GM18505 (cell line): ENCODE results near the gene GNG7.
A peak's percentile ranks its signal among the peaks of the same experiment; 100 is the strongest.

Experiments
- ATAC-seq: cut with Tn5 transposase; IDR thresholded peaks from one replicate; pipeline ENCODE4 v1.9.1; 2021; ENCODE audit not compliant: unreplicated experiment
- POLR2A ChIP-seq: IDR thresholded peaks from 4 replicates; pipeline ENCODE4 v1.6.1; 2011; ENCODE audit warnings: borderline replicate concordance; ENCODE audit not compliant: insufficient read depth, insufficient read length; ENCODE audit errors: extremely low read depth

GNG7 gene

DNA sequence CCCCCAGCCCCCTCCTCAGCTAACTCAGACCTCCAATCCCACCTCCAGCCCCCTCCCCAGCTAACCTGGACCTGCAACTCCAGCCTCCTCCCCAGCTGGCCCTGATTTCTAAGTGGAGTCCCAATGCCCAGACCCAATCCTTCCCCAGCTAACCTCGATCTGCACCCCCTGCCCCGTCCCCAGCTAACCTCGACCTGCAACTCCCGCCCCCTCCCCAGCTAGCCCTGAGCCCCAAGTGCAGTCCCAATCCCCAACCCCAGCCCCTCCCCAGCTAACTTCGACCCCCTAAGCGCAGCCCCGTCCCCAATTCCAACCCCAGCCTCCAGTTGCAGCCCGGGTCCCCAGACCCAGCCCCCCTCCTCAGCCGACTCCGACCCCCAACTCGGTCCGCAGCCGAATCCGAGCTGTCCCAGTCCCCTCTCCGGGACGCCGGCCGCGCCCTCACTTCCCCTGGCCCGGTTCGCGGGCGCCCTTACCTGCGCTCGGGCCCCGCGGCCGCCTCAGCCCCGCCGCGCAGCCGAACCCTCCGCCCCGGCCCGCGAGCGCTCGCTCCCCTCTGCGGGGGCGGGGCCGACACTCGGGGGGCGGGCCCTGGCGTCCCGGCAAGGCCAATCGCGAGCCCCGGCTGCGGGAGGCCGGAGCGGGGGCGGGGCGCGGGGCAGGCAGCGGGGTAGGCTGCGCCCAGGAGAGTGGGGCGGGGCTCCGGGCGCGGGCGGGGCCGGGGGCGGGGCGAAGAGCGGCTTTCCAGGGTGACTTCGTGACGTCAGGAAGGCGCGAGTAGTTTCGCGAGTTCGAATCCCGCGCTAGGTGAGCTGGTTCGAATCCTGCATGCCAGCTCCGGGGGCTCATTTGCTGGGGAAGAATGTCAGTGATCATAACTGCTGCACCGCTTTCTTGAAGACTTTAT, at the start of gene GNG7:
TSS of gene GNG7 (minus strand) at position 525 of the 907 bp plus-strand sequence. CDS start 182,006 bp downstream, outside the sequence.
- peak; percentile 80 for TF ChIP-seq POLR2A
- peak; percentile 61 for ATAC-seq

- no peak for TF ChIP-seq POLR2A
- ATAC-seq, result no peak
Observed at GRCh38 chr19:2751438-2751830, 48.9 kb upstream of the GNG7 start.

DNA sequence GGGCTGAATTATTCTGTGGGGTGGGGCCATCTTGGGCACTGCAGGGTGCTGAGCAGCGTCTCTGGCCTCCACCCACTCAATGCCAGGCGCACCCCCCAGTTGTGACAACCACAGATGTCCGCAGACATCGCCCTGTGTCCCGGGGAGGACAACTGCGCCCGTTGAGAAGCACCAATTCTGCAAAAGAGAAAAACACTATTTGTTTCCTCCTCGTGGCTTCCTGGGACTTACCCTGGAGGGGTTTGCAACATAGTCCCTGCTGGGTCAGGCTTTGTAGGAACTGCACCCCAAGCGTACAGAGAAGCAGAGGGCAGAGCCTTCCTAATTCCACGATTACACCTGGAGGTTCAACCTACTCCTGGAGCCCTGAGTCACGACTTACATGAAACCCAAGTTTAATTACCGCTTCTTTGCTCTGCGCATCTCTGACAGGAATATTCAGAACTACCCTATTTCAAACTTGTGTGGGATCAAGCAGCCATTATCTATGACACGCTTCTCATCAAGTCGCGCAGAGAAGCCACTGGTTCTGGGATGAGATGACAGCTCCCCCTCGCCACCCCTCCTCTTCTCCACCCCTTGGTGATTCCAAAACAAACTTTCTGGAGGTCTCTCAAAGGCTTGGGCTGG, 48.4 kb upstream of the GNG7 start:
- no peak for ATAC-seq
- TF ChIP-seq POLR2A, result no peak

DNA sequence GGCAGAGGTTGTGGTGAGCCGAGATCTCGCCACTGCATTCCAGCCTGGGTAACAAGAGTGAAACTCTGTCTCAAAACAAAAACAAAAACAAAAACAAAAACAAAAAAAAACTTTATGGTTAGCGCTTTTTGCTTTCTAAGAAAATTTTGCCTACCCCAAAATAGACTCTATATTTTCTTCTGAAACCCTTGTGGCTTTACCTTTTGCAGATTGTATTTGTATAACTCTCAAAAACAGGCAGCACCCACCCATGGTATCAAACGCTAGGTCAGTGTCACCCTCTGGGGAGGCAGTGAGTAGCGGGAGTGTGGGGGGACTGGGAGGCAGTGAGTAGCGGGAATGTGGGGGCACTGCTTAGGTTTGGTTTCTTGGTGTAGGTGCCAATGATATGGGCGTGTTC, 44.9 kb upstream of the GNG7 start:
- no peak for ATAC-seq
- TF ChIP-seq POLR2A, result no peak

GRCh38 chr19:2744113-2744512, 41.6 kb upstream of the GNG7 start:
- TF ChIP-seq POLR2A, result no peak

GRCh38 chr19:2743099-2743498, 40.6 kb upstream of the GNG7 start:
- ATAC-seq, result no peak
- no peak for TF ChIP-seq POLR2A

More at GRCh38 chr19:2744113-2744512, 41.6 kb upstream of the GNG7 start:
- ATAC-seq, result no peak

- no peak for TF ChIP-seq POLR2A
- ATAC-seq, result no peak
Observed at GRCh38 chr19:2740314-2740656, 37.8 kb upstream of the GNG7 start.

- peak; percentile 60 for TF ChIP-seq POLR2A
Observed at GRCh38 chr19:2739602-2740313, 37.3 kb upstream of the GNG7 start, which contains the start of gene SLC39A3. Gene SLC39A3 (minus strand): TSS chr19:2740017. CDS start chr19:2737257, 2,760 bp downstream.

GRCh38 chr19:2736550-2737190, 34.2 kb upstream of the GNG7 start:
- TF ChIP-seq POLR2A, result no peak
- no peak for ATAC-seq

More at GRCh38 chr19:2739602-2740313, 37.3 kb upstream of the GNG7 start, which contains the start of gene SLC39A3:
- ATAC-seq, result peak; percentile 91

GRCh38 chr19:2735374-2735773, 32.9 kb upstream of the GNG7 start:
- TF ChIP-seq POLR2A, result no peak
- ATAC-seq, result no peak

GRCh38 chr19:2734589-2735288, 32.2 kb upstream of the GNG7 start:
- ATAC-seq, result no peak
- TF ChIP-seq POLR2A, result no peak

GRCh38 chr19:2733930-2734588, 31.6 kb upstream of the GNG7 start:
- no peak for ATAC-seq
- TF ChIP-seq POLR2A, result no peak
